Activated CD4-positive, CD25-positive, alpha-beta regulatory T cell treated with anti-CD3 and anti-CD28 coated beads, Interleukin-2, amount 50 U/mL, for 24 hours (primary cell): ENCODE measurements around the gene MT3.

Source experiments
- ATAC-seq, 2 donors: fragments of 150-1000 bp; cut with Tn5 transposase; one replicate each; pipeline ENCODE4 v1.10.0; 2021; ENCODE audit warnings: mild to moderate bottlenecking in 1 of 2, moderate library complexity in 1 of 2

Gene MT3

DNA sequence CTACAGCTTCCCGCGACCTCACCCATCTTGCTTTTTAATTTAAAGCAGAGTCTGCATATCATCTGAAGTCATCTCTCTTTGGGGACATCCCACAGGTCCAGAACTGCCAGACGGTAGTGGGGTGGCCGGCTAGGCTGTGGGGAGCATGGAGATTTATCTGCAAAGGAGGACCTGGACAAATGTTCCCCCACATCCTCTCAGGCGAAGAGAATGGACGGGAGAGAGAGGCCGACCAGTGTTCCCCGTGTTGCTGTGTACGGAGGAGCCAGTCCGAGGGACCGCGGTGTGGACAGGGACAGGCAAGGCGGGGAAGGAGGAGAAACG, 42.5 kb downstream of the MT3 start:
- no peak for ATAC-seq

DNA sequence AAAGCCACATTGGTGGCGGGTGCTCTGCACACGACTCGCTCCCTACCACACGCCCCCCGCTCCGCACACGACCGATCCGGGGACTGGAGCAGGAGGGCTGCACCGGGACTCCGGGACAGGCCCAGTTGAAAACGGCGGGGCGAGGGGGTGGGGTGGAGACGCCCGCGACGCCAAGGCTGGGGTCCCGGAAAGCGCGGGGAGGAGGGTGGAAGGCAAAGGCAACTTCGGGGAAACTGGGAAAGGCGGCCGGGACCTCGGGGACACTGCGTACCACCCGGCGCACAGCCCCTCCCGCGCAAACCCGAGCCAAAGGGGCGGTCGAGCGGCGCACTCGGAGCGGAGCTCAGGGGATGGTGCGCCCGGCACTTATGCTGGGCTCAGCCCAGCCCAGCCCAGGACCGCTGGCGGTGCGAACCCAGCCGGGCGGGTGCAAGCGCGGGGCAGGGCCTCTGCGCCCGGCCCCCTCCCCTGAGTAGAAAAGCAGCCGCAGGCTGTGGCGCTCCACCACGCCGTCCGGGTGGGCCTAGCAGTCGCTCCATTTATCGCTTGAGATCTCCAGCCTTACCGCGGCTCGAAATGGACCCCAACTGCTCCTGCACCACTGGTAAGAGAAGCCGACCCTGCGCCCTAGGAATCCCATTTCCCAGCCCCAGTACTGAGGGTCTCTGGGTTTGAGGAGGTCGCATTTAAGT, 43.0 kb downstream of the MT3 start, which contains the start of gene MT1M:
MT1M (plus strand) TSS at position 504 of the 692 bp plus-strand sequence; CDS start at position 577, 73 bp downstream.
- peak in 1 of 2 donors; percentile 37 for ATAC-seq

DNA sequence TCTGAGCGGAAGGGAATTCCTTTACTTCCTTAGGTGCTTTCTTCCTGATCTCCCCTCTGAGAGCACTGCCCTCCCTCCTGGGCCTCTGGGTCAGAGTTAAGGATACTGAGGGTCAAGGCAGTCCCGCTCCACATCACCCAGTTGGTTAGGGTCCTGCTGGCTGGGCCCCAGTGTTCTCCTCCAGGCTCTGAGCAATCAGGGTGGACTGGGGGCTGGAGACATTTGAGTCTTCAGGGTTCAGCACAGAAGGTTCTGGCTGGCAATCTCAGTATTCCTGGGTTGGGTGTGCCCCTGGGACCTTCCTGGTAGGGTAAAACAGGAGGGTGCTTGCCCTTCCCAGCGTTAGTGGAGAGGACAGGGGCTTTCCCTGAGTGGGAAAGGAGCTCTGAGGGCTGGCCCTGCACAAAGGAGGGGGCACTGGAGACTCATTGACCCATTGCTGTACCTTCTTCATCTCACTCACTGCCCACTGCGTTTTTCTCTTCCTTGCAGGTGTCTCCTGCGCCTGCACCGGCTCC, 43.6 kb downstream of the MT3 start:
- ATAC-seq: no peak

DNA sequence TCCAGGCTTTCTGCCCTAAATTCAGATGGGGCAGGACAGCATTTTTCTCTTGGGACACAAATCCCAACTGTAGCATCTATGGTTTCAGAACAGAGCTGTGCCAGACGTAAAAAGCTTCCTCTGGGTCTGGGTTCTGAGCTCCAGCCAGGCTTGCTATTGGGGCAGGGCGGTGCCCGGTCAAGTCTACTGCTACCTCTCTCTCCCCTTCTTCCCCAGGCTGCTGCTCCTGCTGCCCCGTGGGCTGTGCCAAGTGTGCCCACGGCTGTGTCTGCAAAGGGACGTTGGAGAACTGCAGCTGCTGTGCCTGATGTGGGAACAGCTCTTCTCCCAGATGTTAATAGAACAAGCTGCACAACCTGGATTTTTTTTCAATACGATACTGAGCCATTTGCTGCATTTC, 44.2 kb downstream of the MT3 start:
- ATAC-seq: no peak

DNA sequence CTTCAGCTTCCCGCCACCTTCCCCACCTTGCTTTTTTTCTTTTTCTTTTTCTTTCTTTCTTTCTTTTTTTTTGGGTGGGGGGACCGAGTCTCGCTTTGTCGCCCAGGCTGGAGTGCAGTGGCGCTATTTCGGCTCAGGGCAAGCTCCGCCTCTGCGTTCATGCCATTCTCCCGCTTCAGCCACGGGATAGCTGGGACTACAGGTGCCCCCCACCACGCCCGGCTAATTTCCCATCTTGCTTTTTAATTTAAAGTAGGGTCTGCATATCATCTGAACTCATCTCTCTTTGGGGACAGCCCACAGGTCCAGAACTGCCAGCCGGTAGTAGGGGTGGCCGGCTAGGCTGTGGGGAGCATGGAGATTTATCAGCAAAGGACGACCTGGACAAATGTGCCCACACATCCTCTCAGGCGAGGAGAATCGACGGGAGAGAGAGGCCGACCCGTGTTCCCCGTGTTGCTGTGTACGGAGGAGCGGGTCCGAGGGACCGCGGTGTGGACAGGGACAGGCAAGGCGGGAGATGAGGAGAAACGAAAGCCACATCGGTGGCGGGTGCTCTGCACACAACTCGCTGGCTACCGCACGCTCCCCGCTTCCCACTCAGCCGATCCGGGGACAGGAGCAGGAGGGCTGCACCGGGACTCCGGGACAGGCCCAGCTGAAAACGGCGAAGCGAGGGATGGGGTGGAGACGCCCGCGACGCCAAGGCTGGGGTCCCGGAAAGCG, 45.5 kb downstream of the MT3 start:
- ATAC-seq: no peak

DNA sequence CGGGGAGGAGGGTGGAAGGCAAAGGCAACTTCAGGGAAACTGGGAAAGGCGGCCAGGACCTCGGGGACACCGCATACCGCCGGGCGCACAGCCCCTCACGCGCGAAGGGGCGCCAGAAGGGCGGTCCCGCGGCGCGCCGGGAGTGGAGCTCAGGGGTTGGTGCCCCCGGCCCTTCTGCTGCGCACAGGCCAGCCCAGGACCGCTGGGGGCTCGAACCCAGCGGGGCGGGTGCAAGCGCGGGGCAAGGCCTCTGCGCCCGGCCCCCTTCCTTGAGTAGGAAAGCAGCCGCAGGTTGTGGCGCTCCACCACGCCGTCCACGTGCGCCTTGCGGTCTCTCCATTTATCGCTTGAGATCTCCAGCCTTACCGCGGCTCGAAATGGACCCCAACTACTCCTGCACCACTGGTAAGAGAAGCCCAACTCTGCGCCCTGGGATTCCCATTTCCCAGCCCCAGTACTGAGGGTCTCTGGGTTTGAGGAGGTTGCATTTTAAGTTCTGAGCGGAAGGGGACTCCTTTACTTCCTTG, 46.2 kb downstream of the MT3 start:
- ATAC-seq: no peak

DNA sequence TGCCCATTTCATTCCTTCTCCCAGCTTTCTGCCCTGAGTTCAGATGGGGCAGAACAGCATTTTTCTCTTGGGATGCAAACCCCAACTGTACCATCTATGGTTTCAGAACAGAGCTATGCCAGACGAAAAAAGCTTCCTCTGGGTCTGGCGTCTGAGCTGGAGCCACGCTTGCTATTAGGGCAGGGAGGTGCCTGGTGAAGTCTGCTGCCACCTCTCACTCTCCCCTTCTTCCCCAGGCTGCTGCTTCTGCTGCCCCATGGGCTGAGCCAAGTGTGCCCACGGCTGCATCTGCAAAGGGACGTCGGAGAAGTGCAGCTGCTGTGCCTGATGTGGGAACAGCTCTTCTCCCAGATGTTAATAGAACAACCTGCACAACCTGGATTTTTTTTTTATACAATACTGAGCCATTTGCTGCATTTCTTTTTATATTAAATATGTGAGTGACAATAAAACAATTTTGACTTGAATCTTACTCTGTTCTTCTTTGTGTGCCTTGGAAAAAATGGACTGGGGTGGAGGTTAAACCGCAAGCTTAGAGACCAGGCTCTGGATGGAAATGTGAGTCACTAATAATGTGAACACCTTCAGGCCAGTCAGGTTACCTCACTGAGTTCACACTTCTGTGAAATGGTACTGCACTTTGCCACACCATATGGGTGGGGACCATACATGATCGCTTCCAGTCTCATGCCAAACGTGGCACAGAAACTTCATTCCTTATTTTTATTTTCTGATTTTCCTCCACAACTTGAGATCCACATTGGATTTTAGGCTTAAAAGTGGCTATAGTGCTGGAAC, 47.5 kb downstream of the MT3 start:
- ATAC-seq: no peak

DNA sequence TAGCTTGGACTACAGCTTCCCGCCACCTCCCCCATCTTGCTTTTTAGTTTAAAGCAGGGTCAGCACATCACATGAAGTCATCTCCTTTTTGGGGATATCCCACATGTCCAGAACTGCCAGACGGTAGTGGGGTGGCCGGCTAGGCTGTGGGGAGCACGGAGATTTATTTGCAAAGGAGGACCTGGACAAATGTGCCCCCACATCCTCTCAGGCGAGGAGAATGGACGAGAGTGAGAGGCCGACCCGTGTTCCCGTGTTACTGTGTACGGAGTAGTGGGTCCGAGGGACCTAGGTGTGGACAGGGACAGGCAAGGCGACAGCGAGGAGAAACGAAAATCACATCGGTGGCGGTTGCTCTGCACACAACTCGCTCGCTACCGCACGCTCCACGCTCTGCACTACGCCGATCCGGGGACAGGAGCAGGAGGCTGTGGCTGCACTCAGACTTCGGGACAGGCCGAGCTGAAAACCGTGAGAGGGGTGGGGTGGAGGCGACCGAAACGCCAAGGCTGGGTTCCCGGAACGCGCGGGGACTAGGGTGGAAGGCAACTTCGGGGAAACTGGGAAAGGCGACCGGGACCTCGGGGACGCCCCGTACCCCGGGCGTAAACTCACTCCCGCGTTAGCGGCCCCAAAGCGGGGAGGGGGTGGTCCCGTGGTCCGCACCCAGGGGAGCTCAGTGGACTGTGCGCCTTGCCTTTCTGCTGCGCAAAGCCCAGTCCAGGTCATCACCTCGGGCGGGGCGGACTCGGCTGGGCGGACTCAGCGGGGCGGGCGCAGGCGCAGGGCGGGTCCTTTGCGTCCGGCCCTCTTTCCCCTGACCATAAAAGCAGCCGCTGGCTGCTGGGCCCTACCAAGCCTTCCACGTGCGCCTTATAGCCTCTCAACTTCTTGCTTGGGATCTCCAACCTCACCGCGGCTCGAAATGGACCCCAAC, 48.8 kb downstream of the MT3 start, which contains the start of gene MT1A:
MT1A (plus strand) TSS at position 853 of the 937 bp plus-strand sequence; CDS start at position 926, 73 bp downstream.
- ATAC-seq: no peak

DNA sequence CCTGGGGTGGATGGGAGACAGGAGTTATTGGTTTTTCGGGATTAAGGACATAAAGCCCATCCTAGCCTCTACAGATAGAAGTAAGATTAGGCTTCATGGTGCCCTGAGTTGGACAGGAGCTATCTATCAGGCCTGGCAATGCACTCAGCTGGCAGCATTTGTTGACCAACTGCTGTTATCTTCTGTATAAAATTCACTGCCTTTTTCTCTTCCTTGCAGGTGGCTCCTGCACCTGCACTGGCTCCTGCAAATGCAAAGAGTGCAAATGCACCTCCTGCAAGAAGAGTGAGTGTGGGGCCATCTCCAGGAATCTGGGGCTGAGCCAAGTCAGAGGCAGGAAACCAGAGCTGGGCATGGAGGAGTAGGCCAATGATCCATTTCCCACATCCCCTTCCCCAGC, 49.7 kb downstream of the MT3 start:
- no peak for ATAC-seq

DNA sequence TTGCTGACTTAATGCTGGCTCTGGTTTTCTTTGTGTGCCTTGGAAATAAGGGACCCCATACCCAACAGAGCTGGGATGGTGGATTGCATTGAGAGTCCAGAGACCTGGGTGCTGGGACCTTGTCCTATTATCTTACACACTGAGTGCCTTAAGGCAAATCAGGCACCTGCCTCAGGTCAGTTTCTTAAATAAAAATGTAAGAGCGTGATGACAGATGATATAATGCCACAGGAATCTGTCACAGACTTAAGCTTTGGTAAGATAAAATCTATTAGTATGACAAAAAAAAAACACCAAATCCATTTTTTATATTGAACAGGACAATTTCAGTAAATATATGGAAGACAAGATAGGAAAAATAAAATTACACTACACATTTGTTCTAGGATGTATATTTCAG, 50.7 kb downstream of the MT3 start:
- ATAC-seq: no peak
